ENCODE results near the gene KCTD7. TPM values are rescaled to one million over a fixed set of nuclear protein-coding genes. Genes with fewer than 3 reads are reported as not detected.

The KCTD7 gene
- total RNA-seq, 4 donors from 2014 or later, result 9.5 to 25.2 (median 18.6) TPM

Other genes starting within 250 kb of the KCTD7 start
- gene RABGEF1, start 111.9 kb downstream of the KCTD7 start, total RNA-seq, result 10 to 100 TPM; 43.0 to 46.3 (median 44.3) TPM